ENCODE measurements around the gene GLIPR1L1.
A peak's percentile ranks its signal among the peaks of the same experiment; 100 is the strongest.

GLIPR1L1 gene

GRCh38 chr12:75349946-75350345 lies 15.5 kb downstream of the GLIPR1L1 start:
- FAIRE-seq, result no peak
- no peak for DNase-seq (ENCODE audit: low spot score)

DNA sequence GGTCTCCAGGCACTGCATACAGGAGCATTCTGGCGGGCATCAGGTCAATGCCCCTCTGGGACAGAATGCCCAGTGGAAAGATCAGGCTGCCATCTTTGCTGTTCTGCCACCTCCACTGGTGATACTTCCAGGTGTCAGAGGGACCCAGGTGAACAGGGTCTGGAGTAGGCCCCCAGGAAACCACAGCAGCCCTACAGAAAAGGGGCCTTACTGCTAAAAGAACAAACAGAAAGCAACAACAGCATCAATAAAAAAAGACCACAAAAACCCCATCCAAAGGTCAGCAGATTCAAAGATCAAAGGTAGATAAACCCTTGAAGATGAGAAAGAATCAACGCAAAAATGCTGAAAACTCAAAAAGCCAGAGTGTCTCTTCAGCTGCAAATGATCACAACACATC lies 15.9 kb downstream of the GLIPR1L1 start:
- DNase-seq (ENCODE audit: low spot score) (no peak), FAIRE-seq (no peak)

GRCh38 chr12:75354011-75354410 lies 19.5 kb downstream of the GLIPR1L1 start:
- no peak for FAIRE-seq
- no peak for DNase-seq (ENCODE audit: low spot score)

DNA sequence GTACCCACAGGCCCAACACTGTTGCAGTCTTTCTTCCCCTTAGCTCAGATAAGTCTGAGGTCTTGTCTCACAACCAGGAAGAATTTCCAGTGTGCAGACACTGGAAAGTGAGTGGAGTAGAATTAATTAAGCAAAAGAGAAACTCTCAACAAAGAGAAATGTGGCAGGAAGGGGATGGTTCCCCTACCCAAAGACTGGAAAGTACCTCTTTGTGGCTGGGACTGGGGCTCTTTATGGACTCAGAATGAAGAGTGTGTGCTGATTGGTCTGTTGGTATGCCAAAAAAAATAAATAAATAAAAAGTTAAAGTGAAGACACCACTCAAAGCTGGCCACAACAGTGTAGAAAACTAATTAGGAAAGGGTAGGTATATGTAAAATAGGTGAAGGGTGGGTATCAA lies 26.4 kb downstream of the GLIPR1L1 start:
- no peak for DNase-seq (ENCODE audit: low spot score)
- FAIRE-seq, result no peak

- DNase-seq (ENCODE audit: low spot score) (no peak), FAIRE-seq (no peak)
These were observed 26.9 kb downstream of the GLIPR1L1 start for GRCh38 chr12:75361408-75361807.

DNA sequence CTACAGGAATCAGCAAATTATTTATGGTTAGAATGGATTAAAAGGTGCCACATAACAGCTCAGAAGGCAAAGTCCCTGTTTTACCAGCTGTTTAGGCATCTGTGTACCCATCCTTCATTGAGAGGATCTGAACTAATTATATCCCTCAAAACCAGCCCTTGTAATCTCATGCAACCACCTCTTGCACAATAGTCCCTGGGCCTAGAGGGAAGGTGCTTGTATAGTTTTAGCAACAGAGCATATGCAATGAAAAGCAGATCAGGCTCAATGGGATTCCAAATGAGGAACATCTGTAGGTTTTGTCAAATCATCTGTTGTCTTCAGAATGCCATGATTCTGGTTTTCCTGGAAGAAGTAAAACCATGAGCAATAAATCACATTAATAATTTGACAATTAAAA lies 30.4 kb downstream of the GLIPR1L1 start:
- no peak for DNase-seq (ENCODE audit: low spot score)
- no peak for FAIRE-seq

GRCh38 chr12:75366629-75367028 lies 32.2 kb downstream of the GLIPR1L1 start:
- no peak for DNase-seq (ENCODE audit: low spot score)
- FAIRE-seq, result no peak

GRCh38 chr12:75374971-75375370 lies 40.5 kb downstream of the GLIPR1L1 start:
- DNase-seq (ENCODE audit: low spot score), result no peak
- FAIRE-seq, result no peak

DNA sequence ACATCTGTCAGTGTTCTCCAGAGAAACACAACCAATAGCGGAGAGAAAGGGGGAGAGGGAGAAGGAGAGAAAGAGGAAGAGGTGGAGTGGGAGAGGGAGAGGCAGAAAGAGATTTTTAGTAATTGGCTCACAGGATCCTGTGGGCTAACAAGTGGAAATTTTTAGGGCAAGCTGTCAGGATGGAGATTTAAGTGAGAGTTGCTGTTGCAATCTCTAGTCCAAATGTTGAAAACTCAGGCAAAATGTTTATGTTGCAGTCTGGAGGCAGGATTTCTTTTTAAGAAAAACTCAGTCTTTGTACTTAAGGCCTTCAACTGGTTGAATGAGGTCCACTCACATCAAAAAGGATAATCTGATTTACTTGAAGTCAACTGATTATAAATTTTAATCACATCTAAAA lies 43.9 kb downstream of the GLIPR1L1 start:
- no peak for DNase-seq (ENCODE audit: low spot score)
- FAIRE-seq, result no peak

DNA sequence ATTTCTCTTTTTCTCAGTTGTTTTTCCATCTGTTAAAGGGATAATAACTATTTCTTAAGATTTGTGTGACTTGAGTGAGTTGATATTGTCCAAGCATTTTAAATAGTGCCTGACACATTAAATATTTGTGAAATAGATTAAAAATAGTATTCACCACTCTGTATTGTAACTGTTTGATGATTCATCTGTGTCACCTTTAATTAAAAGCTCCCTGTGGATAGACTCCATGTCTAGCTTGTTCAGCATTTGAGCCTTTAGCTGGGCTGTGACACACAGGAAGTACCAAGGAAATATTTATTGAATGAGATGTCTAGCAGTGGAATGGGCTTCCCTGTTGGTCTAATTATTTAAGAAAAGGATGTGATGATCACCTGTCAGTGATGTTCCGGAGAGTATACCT lies 54.6 kb downstream of the GLIPR1L1 start:
- peak; percentile 39 for FAIRE-seq
- peak; percentile 43 for DNase-seq (ENCODE audit: low spot score)

DNA sequence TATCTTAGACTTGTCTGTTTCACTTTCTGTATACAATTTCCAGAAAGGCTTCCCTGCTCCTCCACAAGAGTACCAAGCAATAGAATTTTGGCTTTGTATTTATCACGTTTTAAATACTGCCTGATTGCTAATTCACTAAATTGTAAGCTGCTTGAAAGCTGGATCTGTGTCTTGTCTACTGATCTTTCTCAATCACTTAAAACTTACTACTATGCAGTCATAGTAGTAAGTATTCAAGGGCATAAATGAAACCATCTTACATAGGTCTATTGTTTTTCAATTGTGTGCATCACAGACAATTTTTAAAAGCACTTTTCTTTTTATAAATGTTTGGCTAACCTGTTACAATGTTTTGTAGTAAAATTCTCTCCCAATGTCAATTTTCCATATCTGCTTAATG lies 55.2 kb downstream of the GLIPR1L1 start:
- DNase-seq (ENCODE audit: low spot score) (no peak), FAIRE-seq (no peak)

DNA sequence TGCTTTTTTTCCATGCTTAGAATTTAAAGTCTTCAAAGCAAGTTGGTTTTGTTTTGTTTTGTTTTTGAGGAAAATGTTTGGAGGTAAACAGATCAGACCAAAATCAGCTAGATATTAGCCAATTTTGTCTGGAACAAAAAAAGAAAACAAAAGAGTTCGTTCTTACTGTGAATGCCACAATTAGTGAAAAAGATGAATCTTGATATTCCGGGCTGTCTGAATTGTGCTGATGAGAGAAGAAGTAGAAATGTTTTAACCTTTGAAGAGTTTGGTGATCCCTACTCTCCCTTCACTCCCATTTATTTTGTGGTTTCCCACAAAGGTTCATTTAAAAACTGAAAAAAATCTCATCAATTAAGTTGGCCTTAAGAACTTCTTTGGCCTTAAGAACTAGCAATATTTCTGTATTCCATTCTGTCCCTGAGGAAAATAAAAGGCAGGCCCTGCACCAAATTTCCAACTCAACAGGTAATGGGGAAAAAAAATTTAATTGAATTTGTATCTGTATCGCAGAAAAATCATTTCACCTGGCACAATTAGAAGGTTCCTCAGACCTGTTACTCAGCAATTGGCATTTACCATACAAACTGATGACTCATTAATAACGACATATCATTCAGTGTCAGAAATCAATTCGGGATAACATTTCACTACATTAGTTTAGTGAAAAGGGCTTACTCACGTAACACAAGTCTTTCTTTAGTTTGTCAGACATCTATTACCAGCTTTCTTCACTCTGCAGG lies 55.9 kb downstream of the GLIPR1L1 start:
- DNase-seq (ENCODE audit: low spot score), result no peak
- FAIRE-seq, result no peak

DNA sequence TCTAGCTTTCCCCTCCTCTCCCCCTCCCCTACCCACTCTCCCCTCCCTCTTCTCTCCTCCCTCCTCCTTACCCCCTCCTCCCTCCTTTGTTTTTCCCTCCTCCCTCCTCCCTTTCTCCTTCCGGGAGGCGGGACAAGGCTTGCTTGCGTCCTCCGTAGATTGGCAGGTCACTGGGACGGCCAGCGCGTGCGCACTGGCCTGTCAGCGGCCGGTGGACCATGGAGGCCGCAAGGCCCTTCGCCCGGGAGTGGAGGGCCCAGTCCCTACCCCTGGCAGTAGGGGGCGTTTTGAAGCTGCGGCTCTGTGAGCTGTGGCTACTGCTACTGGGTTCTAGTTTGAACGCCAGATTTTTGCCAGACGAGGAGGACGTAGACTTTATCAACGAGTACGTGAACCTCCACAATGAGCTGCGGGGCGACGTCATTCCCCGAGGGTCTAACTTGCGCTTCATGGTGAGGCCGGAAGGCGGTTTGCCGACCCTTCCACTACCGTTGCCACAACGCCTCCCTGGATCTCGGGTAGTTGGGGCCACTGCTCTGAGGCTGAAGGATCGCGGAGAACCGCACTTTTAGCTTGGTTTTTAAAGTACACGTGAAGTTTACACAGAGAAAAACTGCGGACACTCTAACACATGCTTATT lies 56.5 kb downstream of the GLIPR1L1 start, which contains the start of gene GLIPR1L2:
TSS of gene GLIPR1L2 (plus strand) at position 191 of the 640 bp plus-strand sequence. CDS start at position 219, 28 bp downstream.
- DNase-seq (ENCODE audit: low spot score) (peak; percentile 91), FAIRE-seq (peak; percentile 74)

DNA sequence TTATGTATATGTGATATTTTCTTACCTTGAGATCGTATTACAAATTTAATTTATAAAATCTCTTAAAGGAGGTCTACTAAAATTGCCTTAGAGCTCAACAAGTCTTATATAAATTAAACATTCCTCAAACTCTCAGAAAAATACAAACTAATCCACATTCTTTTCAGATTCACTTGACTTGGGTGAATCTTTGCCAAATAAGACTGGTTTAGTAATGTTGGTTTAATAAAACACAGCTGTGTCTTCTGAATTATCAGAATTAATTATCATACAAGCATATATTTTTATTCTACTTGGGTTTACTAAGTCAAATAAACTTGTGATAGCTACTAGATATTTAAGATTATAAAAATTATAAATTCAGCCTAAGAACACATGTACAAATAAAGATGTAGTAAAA lies 69.8 kb downstream of the GLIPR1L1 start:
- no peak for DNase-seq (ENCODE audit: low spot score)
- FAIRE-seq, result no peak

DNA sequence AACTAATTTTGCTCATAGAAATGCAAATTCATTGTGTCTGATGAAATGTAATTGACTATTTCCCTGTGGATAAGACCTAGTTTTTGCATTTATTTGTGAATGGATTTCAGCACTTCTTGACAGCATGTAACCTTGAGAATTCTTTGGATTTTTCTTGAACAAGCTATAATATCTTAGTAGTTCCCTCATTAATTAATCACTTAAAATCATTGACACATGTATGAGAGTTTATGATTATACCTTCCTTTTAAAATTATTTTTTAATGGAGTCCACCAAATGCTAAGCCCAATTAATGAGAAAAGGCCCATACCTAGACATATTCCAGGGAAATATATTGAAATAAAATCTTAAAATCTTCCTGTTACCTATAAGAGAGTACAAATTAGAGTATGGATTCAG lies 73.2 kb downstream of the GLIPR1L1 start:
- DNase-seq (ENCODE audit: low spot score), result no peak
- FAIRE-seq, result no peak

DNA sequence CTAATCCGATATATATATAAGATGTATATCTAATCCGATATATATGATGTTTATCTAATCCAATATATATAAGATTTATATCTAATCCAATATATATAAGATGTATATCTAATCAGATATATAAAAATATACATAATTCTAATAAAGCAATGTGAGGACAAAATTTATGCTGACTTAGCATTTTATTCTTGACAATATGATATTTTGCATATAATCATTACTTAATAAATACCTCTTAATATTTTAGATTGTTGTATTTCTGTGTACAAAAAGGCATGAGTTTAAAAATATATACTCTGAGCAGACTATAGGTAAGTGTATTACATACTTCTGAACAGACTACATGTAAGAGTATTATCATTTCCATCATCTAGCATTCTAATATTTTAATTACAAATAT lies 75.4 kb downstream of the GLIPR1L1 start:
- no peak for DNase-seq (ENCODE audit: low spot score)
- no peak for FAIRE-seq

DNA sequence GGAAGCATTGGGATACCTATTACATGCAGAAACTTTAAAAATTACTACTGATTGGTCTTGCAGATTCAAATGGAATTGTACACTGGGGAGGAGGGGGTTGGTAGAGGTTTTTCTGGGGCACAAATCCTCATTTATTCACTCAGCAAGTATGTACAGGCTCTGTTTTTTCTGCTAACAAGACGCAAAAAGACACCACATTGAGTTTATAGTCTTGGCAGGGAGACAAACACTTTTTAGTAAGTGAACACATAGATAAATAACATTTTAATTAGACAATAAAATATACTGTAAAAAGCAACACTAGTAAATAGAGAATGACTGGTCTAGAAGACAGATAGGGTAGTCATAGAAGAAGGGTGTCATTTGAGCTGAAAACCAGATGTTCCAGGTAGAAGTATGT lies 80.2 kb downstream of the GLIPR1L1 start:
- DNase-seq (ENCODE audit: low spot score) (no peak), FAIRE-seq (no peak)

GRCh38 chr12:75419841-75420240 lies 85.4 kb downstream of the GLIPR1L1 start:
- DNase-seq (ENCODE audit: low spot score), result no peak
- no peak for FAIRE-seq

Data from RCC 7860 (cell line).